NCI-H345 treated with DMSO at 0.1 percent for 48 hours (cell line): Measurements from ENCODE around the gene NAA80.
"Not testable (repeated sequence)": the region's sequence is repeated elsewhere in the genome, so short reads cannot be mapped to it uniquely, and the experiment has no call there.

ENCODE experiments used
- DNase-seq: peaks from one replicate; lab custom pipeline; 2025; ENCODE audit not compliant: unreplicated experiment; lab: John Stamatoyannopoulos, UW

The NAA80 gene

DNA sequence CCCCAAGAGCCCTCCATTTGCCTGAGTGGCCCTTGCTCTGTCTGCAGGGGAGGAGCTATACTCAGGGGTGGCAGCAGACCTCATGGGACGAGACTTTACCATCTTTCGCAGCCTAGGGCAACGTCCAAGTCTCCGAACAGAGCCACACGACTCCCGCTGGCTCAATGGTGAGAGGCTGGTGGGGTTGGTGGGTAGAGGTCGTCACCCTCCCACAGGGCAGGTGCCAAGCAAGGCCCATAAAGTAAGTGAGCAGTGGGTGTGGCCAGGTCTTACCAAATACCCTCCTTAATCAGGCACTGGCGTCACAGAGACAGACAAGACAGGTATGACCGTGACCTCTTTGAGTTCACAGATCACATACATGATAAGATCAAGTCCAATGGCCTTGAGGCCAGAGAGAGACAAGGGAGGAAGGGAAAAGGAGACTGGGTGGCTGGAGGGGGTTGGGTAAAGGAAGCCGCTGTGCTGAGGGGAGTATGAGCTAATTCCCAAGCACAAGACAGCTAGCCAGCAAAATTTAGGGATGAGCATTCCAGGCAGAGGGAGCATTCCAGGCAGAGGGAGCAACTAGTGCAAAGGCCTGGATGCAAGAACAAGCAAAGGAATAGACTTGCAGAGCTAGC lies 27.8 kb downstream of the NAA80 start:
- no peak for DNase-seq

DNA sequence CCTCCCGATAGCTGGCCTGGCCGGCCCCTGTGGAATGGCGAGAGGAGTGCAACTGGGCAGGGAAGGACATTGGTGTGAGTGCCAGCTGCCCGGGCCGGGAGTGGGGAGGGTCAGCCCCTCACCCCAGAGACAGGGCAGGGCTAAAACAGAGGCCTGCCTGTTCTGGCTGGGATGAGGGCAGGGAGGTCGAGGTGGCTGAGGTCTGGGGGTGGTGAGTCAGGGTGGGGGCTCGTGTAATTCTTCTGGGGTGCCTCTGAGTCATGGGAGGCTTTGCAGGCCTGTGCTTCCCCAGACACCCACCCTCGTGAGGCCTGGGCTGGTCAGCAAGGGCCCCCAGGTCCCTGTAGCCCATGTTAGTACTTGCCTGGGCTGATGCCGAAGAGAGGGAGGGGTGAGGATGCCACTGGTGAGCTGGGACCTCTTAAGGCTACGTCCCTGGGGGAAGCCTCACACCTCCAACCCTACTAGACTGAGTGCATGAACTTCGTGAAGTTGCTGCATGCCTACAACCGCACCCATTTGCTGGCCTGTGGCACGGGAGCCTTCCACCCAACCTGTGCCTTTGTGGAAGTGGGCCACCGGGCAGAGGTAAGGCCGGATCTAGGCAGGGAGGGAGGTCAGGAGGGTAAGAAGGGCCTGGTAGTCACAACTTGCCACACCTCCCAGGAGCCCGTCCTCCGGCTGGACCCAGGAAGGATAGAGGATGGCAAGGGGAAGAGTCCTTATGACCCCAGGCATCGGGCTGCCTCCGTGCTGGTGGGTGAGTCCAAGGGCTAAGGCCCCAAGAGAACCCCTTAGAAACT lies 28.6 kb downstream of the NAA80 start:
- DNase-seq, result no peak

DNA sequence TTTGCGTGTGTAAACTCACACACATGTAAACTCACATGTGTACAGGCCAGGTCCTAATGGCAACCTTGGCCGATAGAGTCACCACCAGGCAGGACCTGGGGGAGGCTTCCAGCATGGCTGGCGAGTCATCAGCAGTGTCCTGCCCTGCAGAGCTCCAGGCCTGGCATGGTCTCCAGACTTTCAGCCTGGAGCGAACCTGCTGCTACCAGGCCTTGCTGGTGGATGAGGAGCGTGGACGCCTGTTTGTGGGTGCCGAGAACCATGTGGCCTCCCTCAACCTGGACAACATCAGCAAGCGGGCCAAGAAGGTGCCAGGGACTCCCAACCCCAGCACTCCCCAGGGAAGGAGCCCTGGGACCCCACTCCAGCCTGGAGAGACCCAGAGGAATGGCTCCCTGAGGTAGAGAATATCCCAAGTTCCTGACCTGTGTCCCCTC lies 29.2 kb downstream of the NAA80 start:
- DNase-seq, result no peak

DNA sequence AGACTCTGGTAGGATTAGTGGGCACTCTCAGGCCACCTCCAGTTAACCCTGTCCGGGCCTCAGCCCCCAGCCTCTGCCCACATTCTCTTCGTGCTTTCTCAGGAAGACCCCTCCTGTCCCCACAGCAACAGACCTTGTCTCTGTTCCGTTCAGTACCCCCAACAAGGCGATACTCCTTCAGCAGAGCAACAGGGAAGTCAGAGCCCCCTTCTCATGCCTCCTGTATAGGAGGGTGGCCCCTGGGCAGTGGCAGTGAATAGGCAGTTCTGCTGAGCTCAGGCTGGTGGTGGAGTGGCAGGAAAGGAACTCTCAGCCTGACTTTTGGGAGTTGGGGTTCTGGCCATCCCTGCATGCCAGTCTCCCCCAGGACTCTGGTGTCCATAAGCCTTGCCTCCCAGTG lies 29.7 kb downstream of the NAA80 start:
- DNase-seq, result no peak

DNA sequence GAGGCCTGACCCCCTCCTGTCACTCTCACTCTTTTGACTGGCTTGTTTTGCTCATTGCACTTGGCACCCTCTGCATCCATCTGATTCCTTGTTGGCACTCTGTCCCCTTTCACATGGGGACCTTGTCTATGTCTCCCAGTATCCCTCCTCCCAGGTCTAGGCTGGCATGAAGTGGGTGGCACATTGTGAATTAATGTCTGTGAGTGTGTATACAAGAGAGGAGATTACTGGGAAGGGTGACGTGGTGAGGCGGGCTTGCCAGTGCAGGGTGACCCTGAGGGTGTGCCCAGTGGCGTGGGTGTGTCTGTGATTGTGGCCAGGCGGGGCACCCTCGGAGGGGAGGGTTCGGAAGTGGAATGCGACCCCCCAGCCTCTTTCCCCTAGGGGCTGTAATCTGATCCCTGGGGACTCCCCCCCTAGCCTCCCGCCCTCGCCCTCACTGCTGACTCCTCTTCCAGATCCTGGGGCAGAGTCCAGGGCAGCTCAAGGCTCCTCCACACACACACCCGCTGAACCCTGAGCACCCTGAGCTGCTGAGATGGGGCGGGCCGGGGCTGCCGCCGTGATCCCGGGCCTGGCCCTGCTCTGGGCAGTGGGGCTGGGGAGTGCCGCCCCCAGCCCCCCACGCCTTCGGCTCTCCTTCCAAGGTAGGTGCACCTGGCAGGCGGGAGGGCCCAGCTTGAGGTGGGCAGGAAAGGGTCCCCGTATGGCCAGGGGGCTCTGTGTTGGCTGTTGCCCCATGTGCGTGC lies 30.3 kb downstream of the NAA80 start, which contains the start of gene SEMA3B:
TSS of gene SEMA3B (plus strand) at position 445 of the 749 bp plus-strand sequence. CDS start at position 539, 94 bp downstream.
- no peak for DNase-seq

DNA sequence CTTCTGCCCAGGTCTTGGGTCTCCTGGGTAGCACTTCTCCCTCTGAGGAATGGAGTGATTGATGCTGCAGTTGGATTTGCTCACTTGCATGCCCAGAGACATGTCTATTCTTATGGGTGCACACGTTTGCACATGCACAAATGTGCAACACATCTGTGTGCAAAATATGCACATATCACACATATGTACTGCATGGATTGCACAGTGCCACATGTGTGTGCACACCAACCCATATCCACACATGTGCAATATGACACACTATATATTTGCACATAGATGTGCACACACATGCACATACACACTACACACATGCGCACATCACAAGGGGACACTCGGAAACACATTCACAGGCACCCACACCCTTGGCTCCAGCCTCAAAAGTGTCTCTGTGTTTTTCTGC lies 30.9 kb downstream of the NAA80 start:
- no peak for DNase-seq

DNA sequence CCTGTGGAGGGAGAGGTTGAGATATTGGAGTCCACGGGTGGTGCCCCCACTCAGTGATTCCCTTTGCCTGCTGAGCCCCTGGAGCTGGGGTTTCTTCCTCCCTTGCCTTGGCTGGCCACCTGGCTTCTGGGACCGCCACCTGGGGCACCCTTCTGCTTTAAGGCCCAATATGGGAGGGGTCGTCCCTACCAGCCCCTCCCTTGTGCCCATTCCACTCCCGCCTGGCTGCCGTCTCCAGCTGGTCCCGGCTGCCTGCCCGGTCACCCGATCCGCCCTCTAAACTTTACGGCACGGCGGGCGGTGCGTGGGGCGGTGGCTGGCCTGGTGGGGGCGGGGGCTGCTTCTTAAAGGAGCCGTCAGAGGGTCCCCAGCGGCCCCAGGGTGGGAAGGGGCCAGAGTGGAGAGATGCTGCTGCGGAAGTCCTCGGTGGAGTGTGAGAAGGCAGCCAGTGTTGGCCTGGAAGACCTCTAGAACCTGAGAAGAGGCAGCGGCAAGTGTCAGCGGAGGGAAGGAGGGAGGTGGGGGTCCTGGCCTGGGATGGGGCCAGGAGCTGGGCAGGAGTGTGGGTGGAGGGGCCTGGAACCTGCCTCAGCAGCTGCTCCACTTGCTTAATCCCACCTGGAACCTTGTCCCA lies 31.8 kb downstream of the NAA80 start:
- no peak for DNase-seq

DNA sequence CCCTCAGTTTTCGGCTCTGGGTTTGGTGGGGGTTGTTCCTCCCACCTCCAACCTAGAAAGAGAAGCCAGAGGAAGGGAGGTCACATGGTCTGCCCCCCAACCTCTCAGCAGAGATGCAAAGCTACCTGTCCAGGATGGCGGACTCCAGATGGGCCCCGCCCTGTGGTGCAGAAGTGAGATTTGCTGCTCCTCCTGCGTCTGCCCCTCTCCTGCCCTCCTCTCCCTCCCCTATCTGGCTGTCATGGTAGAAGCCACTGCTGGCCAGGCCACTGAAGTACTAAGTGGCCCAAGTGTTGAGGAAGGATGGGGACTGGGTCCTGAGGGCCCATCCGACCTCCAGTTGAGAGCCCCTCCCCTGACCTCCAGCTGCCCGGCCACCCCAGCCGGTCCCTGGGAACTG lies 32.4 kb downstream of the NAA80 start:
- DNase-seq, result no peak

DNA sequence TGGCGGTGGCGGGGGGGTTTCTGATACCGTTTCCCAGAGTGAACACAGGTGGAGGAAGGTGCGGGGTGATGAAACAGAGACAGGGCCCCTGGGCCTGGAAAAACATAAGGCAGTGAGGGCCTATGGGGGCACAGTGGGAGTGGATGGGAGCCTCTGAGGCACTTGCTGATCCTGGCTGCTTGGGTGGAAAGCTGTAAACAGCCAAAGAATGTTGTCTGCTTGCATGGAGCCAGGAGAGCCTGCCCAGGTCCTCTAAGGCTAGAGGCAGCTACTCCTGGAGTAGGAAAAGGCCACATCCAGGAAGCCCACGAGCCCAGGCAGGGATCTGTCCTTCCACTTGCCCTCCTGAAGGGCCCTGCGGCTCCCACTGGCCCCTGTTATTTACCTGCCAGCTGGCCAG lies 33.2 kb downstream of the NAA80 start:
- DNase-seq, result no peak

DNA sequence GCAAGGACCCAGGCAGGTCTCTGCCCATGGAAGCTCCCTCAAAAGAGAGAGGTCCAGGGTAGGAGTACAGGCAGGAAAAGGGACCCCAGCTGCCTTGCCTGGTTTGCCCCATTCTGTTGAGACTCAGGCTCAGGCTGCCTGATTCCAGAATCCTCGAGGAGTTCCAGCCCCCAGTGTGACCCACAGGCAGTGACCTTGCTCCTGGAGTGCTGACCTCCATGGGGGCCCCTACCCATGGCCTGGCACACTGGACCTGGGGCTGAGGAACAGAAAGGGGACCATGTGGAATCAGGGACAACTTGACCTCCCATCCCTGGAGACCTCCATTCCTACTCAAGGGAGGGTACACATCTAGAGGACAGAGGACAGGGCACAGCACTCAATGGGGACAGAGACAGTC lies 33.6 kb downstream of the NAA80 start:
- DNase-seq, result no peak

DNA sequence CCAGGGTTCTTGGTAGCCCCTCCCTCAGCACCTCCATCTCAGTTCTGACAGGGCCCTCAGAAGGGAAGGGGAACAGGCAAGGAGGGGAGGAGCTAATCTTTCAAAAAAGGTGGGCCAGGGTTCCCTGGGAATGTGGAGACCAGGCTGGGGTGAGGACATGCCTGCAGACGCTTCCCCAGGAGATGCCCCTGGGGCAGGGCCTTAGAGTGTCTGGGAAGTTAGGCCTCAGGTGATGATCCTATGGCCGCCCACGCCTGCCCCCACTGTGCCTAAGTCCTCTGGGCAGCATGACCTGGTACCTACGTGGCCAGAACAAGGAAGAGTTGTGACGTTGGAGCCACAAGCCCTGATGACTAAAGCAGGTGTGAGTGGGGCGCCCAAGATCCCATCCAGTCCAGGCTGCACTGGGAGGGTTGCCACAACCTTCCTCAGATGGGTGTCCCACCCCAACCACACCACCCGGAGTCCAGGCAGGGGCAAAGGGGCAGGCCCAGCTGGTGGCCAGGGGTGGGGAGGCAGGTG lies 34.2 kb downstream of the NAA80 start:
- no peak for DNase-seq

DNA sequence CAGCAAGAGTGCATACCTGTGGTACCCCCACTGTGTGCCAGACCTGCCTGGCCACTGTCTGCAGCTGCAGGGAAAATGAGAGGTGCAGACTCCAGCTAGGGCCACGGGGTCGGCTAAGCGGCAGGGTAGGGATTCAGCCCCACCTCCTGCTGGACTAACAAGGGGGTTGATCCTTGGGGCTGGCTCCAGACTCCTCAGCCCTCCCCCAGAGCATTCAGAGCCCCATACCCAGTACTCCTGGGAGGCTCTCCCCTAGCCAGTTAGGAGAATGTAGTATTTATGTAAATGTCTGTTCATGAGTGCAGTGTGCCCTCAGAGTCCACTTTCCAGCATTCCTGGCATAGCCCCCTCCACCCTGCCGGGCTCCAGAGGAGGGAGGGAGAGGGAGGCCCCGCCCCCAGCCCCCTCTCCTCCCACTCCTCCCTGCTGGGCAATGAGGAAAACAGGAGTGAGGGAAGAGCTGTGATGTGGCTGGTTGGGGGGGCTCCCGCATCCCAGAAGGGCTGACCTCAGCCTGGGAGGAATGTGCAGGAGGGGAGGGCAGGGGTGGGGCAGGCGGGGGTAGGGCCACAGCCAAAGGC lies 34.7 kb downstream of the NAA80 start:
- DNase-seq, result no peak

DNA sequence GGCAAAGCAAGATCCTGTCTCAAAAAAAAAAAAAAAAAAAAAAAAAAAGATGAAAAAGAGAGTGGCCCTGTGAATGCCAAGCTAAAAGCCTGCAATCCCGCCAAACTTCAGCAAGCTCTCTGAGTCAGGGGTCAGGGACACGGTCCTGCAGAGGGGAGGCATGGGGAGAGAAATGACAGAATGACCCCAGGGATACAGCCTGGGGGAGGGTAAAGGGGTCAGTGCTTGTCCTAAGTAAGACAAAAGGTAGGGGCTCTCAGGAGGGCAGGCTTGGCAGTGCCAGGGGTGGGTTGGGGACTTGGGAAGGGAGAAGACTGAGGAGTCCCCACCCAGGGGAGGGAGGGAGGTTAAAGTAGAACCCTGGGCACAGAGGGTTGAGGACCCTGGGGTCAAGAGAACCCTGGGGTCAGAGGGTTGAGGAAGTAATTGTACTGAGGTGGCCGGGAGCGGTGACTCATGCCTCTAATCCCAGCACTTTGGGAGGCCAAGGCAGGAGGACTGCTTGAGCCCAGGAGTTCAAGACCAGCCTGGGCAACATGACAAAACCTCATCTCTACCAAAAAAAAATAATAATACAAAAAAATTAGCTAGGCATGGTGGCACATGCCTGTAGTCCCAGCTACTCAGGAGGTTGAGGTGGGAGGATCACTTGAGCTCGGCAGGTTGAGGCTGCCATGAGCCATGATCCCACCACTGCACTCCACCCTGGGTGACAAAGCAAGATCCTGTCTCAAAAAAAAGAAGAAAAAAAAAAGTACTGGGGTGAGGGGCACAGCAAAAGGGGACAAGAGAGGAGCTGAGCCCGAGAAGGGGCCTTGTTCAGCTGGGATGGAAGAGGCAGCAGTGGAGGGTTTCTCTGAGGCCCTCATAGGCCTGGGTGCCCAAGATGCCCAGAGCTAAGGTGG lies 35.5 kb downstream of the NAA80 start:
- DNase-seq, result no peak

DNA sequence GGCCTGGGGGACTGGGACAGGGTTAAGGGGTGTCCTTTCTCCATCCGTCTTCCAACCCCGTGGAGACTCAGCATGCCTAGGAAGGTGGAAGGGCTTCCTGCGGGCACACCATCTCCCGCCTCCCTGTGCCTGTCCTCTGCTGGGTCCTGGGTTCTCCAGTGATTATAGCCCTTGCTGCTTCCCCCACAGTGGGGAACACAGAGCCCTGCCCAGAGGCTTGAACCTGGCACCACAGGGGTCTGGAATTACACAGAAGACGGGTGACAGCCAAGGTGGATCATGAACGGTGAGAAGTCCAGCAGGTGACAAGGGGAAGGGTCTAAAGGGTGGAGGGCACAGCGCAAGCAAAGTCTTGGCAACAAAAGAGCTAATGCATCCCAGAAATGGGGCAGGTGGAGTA lies 36.4 kb downstream of the NAA80 start:
- no peak for DNase-seq

DNA sequence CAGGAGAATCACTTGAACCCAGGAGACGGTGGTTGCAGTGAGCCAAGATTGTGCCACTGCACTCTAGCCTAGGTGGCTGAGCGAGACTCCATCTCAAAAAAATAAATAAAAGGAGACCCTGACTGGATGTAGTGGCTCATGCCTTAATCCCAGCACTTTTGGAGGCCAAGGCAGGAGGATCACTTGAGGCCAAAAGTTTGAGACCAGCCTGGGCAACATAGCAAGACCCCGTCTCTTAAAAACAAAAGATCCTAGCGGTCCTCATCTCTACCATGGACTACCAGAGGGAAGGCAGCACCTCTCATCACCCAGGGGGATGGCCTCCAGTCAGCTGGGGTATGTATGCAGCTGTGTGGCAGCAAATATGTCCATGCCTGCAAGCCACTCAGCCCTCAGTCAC lies 37.0 kb downstream of the NAA80 start:
- DNase-seq, result not testable (repeated sequence)

DNA sequence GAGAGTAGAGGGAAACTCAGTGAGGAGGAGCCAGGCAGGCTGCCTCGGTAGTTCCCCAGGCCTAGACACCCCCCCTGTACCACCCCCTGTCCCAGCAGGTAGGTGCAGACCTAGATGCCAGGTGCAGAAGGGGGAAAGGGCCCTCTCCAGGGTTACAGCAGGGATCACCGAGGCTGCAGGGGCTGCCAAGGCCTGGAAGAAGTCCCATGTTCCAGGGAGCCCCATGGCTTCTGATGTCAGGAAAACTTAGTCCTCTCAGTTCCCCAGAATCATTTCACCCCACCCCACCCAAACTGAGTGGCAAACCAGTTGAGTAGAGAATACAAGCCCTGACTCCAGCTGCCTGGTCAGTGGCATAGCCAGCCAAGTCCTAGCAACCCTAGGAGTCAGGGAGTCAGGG lies 37.7 kb downstream of the NAA80 start:
- DNase-seq, result no peak

DNA sequence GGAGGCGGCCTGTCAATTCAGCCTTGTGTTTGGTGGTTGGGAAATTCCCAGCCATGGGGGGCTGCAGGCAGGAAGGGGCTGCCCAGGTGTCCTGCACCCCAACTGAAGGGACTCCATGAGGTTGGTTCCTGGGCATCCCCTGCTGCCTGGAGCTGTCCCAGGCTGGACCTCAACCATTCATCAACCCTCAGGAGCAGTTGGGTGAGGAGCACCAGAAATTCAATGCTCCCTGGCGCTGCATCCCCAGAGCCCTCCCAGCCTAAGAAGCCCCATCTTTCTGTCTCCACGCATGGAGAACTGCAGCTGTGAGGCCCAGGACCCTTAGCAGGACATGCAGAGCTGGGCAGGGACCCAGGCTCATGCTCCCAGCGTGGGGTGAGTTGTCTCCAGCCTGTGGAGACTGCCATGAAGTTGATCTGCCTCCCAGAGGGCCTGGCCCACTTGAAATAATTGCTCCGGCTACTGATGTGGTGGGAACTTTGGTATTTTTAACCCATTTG lies 38.2 kb downstream of the NAA80 start:
- no peak for DNase-seq

DNA sequence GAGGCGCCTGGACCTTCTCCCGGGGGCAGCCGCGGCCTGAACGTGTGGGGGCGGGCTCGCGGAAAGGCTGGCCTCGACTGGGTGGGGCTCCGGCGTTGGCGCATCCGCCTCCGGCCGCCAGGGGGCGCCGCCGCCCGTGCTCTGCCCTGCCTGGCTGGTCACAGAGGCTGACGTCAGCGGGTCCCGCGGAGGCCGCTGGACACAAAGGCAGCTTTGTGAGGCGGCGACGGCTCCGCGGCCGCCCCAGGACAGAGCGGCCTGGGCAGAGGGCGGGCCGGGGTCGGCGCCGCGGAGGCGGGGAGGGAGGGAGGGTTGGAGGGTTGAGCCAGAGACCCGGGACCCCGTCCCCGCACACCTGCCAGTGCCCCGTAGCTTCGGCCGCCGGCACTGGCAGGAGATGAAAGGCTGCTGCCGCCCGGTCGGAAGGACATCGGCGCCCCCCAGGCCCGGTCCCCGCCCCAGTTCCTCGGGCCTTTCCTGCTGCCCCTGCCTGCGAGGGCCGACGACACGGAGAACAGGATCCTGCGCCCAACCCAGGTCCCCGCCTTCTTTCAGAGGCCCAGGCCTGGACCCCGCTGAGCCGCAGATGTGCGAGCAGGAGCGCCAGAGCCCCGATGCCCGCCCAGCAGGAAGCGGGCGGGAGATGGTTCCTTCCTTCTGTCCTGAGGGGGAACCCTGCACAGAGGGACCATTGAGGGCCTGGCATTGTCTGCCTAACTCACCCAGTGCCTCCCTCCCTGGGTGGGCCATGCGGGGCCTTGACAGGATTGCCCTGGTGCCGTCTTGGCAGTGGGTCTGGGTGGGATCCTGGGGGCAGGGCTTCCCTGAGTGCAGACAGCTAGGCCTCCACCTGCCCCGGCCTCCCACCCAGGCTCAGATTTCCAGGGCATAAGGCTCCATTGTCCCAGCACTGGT lies 38.9 kb downstream of the NAA80 start:
- peak; percentile 49 for DNase-seq
